GM12878 (cell line): ENCODE results near the gene ZFYVE19. TPM values are rescaled to one million over a fixed set of nuclear protein-coding genes. Genes with fewer than 3 reads are reported as not detected.

ENCODE experiments used
- CBX3 ChIP-seq: fragments of 200-600 bp; sonication (generic); IDR thresholded peaks from 2 replicates; pipeline ENCODE4 v1.6.1; 2016; ENCODE audit warnings: low read depth, borderline replicate concordance
- CEBPZ ChIP-seq: fragments of 150-350 bp; IDR thresholded peaks from 2 replicates; pipeline ENCODE4 v1.6.1; 2016; ENCODE audit warnings: low read depth, low read length
- CHD1 ChIP-seq: IDR thresholded peaks from 2 replicates; pipeline ENCODE4 v1.6.1; 2012; ENCODE audit warnings: low read depth, low read length, improper control_type of control experiment
- CREM ChIP-seq: IDR thresholded peaks from 2 replicates; pipeline ENCODE4 v1.6.1; 2014; ENCODE audit warnings: antibody characterized with exemption, low read depth
- EGR1 ChIP-seq, 2 experiments: IDR thresholded peaks; 1 replicate in 1 of 2; 2 replicates in 1 of 2; pipeline ENCODE4 v1.6.1; 2011 to 2012; ENCODE audit warnings: low read depth in 2 of 2, low read length in 2 of 2, borderline replicate concordance in 1 of 2, mild to moderate bottlenecking in 1 of 2, moderate library complexity in 1 of 2
- FOS ChIP-seq: IDR thresholded peaks from 3 replicates; pipeline ENCODE4 v1.6.1; 2011; ENCODE audit warnings: borderline replicate concordance; ENCODE audit not compliant: insufficient read length; ENCODE audit errors: extremely low read depth
- NKRF ChIP-seq: fragments of 450-650 bp; conservative IDR thresholded peaks from 2 replicates; pipeline ENCODE4 v1.6.1; 2017; ENCODE audit warnings: mild to moderate bottlenecking, moderate library complexity
- PBX3 ChIP-seq: IDR thresholded peaks from 2 replicates; pipeline ENCODE4 v1.6.1; 2011; ENCODE audit warnings: mild to moderate bottlenecking, low read depth, low read length, moderate library complexity; ENCODE audit not compliant: insufficient replicate concordance
- RELB ChIP-seq: fragments of 450-650 bp; IDR thresholded peaks from 2 replicates; pipeline ENCODE4 v1.6.1; 2017; ENCODE audit warnings: low read depth, mild to moderate bottlenecking, moderate library complexity
- SMC3 ChIP-seq: IDR thresholded peaks from 2 replicates; pipeline ENCODE4 v1.6.1; 2011; ENCODE audit warnings: low read length, improper control_type of control experiment, borderline replicate concordance
- STAT1 ChIP-seq: fragments of 450-650 bp; conservative IDR thresholded peaks from 2 replicates; pipeline ENCODE4 v1.6.1; 2014; ENCODE audit warnings: antibody characterized with exemption, mild to moderate bottlenecking
- STAT3 ChIP-seq: IDR thresholded peaks from 2 replicates; pipeline ENCODE4 v1.6.1; 2011; ENCODE audit warnings: low read depth, low read length, improper control_type of control experiment
- USF1 ChIP-seq: IDR thresholded peaks from 2 replicates; pipeline ENCODE4 v1.6.1; 2011; ENCODE audit warnings: borderline replicate concordance, low read depth, mild to moderate bottlenecking, moderate library complexity, mixed read lengths, low read length; ENCODE audit not compliant: insufficient read depth; ENCODE audit errors: extremely low read length
- ZNF217 ChIP-seq: fragments of 450-650 bp; IDR thresholded peaks from 2 replicates; pipeline ENCODE4 v1.6.1; 2017; ENCODE audit warnings: antibody characterized with exemption, mild to moderate bottlenecking
- ZNF384 ChIP-seq: IDR thresholded peaks from 2 replicates; pipeline ENCODE4 v1.6.1; 2012; ENCODE audit warnings: low read depth, mild to moderate bottlenecking, low read length, improper control_type of control experiment, borderline replicate concordance
- ZNF622 ChIP-seq: fragments of 450-650 bp; IDR thresholded peaks from 2 replicates; pipeline ENCODE4 v1.6.1; 2017; ENCODE audit warnings: mild to moderate bottlenecking, inconsistent platforms
- ZNF687 ChIP-seq: fragments of 450-650 bp; IDR thresholded peaks from 2 replicates; pipeline ENCODE4 v1.6.1; 2017; ENCODE audit warnings: mild to moderate bottlenecking, moderate library complexity
- polyA plus RNA-seq, 11 experiments: library from polyadenylated mRNA; depleted of rRNA in 4 of 11; unstranded in 6 of 11; stranded (reverse) in 5 of 11; fragments of >200 nt; fragmentation: Nextera tagmentation in 4 of 11; fragmentation: Illumina TruSeq in 1 of 11; extraction: Ambion mirVana in 4 of 11; extraction: Trizol in 1 of 11; gene quantifications; 1 replicate in 1 of 11; 2 replicates in 10 of 11; pipeline versions ENCODE4 v1.2.1 to v1.2.3, GENCODE V29; 2011 to 2016; ENCODE audit warnings: inconsistent platforms in 2 of 11, missing spikeins in 2 of 11, low read depth in 1 of 11
- total RNA-seq, 4 experiments: library from RNA; depleted of rRNA in 3 of 4; stranded (reverse); fragments of >200 nt in 3 of 4; fragmentation: Illumina TruSeq in 1 of 4; extraction: Trizol in 1 of 4; gene quantifications; 2 replicates each; pipeline versions ENCODE4 v1.2.1 to v1.2.3, GENCODE V29; 2013 to 2021

The ZFYVE19 gene
- total and polyA plus RNA-seq, 10 of the 15 experiments (the other 5 are each of a cell fraction or from before 2014, with no cell fraction given): 1.7 to 36.3 (median 17.0) TPM

GRCh38 chr15:40846841-40847222 lies 39.9 kb downstream of the ZFYVE19 start (continued):
- no peak for TF ChIP-seq PBX3
- no peak for TF ChIP-seq SMC3
- TF ChIP-seq CEBPZ: no peak
- no peak for TF ChIP-seq RELB
- no peak for TF ChIP-seq FOS
- no peak for TF ChIP-seq CREM
- no peak for TF ChIP-seq STAT1
- no peak for TF ChIP-seq ZNF384
- TF ChIP-seq STAT3: no peak
- no peak for TF ChIP-seq ZNF217
- 0 out of 2 replicates have a peak, but pooled peaks have one; percentile 14 for TF ChIP-seq ZNF687
- TF ChIP-seq CBX3: no peak
- TF ChIP-seq CHD1: no peak
- TF ChIP-seq NKRF: no peak
- no peak for TF ChIP-seq EGR1 (IDR thresholded peaks at IDR 0.05; ENCODE audit: borderline replicate concordance in 1 of 2, low read depth in 2 of 2, low read length in 2 of 2)
- TF ChIP-seq ZNF622: no peak
- no peak for TF ChIP-seq USF1
